ENCODE data around the gene GTF2F2.

GTF2F2 gene

DNA sequence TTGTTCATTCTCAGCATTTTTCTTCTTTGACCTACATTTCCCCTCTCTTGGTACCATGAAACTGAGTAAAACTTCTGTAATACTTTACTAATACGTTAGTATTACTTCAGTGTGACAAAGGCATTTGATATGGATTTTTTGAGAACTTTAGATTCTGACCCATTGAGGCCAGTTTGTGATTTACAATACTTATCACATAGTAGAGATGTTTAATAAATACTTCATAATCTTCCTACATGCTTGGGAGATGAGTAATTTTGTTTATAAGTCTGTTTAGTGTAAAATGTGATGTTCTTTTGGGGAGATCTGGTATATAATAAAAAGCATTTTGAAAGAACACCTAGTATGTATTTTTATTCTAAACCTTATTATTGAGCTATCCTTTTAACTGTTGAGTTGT is 29.7 kb downstream of the GTF2F2 start:
- no peaks in the 10 kb centered on the region for H3K27me3 Mint-ChIP-seq
- no peaks in the 10 kb centered on the region for H3K9me3 Mint-ChIP-seq
- peaks cover 24% of the 10 kb centered on the region for H3K4me1 Mint-ChIP-seq
- no peak for ATAC-seq
- H3K27ac Mint-ChIP-seq, result no peak overlapping the region
- no peak overlapping the region for H3K4me3 Mint-ChIP-seq
- DNase-seq, result no peak

DNA sequence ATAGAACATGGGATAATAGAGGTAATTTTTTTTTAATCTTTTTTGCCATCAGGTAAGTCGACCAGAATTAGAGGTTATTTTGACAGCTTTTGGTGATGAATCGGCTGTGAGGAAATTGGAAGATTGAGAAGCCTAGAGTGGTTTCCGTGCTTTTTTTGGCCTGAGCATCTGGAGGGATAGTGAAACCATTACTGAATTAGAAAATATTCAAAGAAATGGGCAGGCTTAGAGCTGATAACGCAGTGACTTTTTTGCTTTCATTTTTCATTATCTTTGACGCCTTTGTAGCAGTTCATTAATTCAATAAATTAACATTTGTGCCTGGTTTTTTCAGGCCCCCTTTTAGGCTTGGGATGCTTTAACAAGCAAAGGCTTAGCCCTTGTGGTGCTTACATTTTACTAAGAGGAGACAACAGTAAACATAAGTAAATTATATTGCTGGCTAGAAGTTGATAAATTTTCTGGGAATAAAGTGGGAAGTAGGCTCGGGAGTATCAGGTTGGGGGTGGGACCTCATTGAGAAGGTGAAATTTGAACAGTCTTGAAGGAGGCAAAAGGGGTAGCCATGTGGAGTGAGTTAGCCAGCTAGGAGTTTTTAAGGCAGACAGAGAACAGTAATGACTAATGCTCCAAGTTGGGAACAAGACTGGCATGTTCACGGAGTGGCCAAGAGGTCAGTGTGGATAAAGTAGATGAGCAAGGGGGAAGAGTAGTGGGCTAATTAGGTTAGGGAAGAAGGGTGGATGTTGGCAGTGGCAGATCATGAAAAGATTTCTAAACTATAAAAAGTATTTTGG is 36.5 kb downstream of the GTF2F2 start:
- H3K27ac Mint-ChIP-seq, result no peak overlapping the region
- ATAC-seq, result no peak
- no peak overlapping the region for H3K4me3 Mint-ChIP-seq

DNA sequence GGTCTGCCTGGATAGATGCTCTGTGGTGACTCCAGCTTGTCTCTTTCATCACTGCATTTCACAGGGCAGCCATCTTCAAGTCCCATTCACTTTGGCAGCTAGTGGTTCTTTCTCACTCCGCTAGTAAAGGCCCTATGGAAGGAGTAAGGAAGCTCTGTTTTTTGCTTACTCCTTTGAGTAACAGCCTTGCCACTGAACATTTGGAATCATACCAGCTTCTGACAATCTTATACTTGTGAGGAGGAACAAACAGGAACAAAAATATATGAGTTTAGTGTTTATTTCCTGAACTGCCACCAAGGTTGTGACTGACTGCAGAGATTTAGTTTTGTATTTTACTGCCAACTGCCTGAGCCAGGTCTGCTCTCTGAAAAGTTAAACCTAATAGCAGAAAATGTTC is 41.9 kb downstream of the GTF2F2 start:
- Mint-ChIP-seq H3K27me3 (no peaks in the 10 kb centered on the region), H3K4me1 (peaks cover 5% of the 10 kb centered on the region), H3K4me3 (no peak overlapping the region), H3K27ac (no peak overlapping the region), H3K9me3 (peaks cover 10 to 13% of the 10 kb centered on the region in 2 donors)
- DNase-seq (no peak), ATAC-seq (no peak)

More for the DNA sequence above, 36.5 kb downstream of the GTF2F2 start:
- DNase-seq, result no peak
- no peaks in the 10 kb centered on the region for H3K27me3 Mint-ChIP-seq
- no peaks in the 10 kb centered on the region for H3K4me1 Mint-ChIP-seq
- H3K9me3 Mint-ChIP-seq, result peaks cover 10 to 13% of the 10 kb centered on the region in 2 donors

DNA sequence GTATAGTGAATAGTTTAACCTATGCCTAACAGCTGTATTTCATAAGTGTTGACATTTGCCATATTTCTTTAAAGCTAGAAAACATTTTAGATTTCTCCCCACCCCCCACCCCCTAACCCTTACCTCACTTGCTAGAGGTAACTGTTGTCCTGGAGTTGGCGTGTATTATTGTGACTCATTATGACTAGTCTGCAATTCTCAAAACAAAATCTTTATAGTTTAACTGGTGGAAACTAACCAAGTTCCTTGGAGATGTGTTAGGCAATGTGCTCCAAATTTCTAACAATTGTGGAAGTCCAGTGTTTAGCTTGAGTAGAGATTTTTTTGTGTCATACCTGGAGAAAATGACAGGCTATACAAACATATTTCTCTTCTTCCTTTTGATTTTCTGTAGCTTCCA is 42.5 kb downstream of the GTF2F2 start:
- Mint-ChIP-seq H3K27ac (no peak overlapping the region), H3K4me3 (no peak overlapping the region), H3K9me3 (peaks cover 9 to 10% of the 10 kb centered on the region in 2 donors), H3K27me3 (no peaks in the 10 kb centered on the region), H3K4me1 (peaks cover 5% of the 10 kb centered on the region)
- no peak for ATAC-seq
- DNase-seq, result no peak

DNA sequence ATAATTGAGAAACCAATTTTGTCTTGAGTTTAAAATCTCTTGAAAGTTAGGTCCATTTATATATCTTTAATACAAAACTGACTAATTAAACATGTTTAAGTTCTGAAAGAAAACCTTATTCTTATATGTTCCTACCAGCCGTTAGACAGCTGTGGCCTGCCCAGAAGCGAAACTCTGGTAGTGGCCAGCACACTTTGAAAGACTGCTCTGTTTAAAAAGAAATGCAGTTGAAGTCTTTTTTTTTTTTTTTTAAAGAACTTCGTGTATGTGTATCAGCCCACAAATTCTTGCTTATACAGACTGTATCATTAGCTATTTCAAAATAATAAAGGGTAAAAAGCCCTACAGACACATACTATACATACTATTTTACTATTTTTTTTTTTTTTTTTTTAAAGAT is 46.5 kb downstream of the GTF2F2 start:
- ATAC-seq (no peak), DNase-seq (no peak)
- H3K9me3 Mint-ChIP-seq, result no peaks in the 10 kb centered on the region
- peaks cover 10% of the 10 kb centered on the region for H3K4me1 Mint-ChIP-seq
- no peak overlapping the region for H3K4me3 Mint-ChIP-seq
- no peaks in the 10 kb centered on the region for H3K27me3 Mint-ChIP-seq
- no peak overlapping the region for H3K27ac Mint-ChIP-seq

DNA sequence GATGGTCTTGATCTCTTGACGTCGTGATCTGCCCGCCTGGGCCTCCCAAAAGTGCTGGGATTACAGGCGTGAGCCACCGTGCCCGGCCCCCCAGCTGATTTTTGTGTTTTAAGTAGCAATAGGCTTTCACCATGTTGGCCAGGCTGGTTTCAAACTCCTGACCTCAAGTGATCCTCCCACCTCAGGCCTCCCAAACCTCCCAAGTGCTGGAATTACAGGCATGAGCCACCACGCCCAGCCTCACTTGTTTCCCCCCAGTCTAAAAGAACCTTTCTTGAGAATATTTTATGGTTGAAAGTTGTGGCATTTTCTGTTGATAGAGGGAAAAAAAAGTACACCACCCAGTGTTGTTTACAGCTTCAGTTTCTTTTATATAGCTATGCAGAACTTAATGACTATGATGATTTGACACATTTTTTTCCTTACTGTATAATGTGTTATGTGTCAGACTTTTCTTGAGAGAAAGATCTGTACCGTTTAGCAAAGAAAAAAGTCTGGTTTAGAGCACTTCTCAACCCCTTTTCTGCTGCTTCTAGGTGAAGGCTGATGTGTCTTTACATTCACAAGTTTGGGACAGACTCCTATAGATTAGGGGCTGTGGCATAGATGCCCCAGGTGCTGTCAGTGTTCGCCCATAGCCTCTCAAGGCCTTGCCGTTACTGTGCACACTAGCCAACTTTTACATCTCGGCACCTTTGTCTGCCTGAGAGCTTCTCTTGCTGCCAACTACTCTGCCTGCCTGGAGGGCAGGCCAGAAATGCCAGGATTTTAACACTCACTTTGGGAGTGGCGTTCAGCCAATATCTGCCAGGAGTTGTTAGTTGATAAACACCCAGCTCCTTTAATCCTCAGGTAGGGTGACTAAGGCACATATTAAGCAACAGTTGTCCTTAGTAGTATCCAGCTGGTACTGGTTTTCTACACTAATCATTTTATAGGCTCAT is 47.6 kb downstream of the GTF2F2 start:
- Mint-ChIP-seq H3K27ac (peak overlapping the region; percentile 54 to 61), H3K9me3 (no peaks in the 10 kb centered on the region)

DNA sequence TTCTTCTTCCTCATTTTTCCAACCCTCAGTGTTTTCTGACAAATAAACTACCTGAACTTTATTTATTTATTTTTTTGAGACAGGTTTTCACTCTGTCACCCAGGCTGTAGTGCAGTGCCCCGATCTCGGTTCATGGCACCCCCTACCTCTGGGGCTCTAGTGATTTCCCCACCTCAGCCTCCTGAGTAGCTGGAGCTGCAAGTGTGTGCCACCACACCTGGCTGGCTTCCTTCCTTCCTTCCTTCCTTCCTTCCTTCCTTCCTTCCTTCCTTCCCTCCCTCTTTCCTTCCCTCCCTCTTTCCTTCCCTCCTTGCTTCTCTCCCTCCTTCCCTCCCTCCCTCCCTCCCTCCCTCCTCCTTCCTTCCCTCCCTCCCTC is 48.2 kb downstream of the GTF2F2 start:
- Mint-ChIP-seq H3K27ac (no peak overlapping the region), H3K4me1 (peaks cover 11% of the 10 kb centered on the region), H3K4me3 (no peak overlapping the region), H3K9me3 (no peaks in the 10 kb centered on the region), H3K27me3 (no peaks in the 10 kb centered on the region)
- DNase-seq, result no peak
- no peak for ATAC-seq

More for the DNA sequence above, 47.6 kb downstream of the GTF2F2 start:
- no peak overlapping the region for H3K4me3 Mint-ChIP-seq
- H3K4me1 Mint-ChIP-seq, result peaks cover 6% of the 10 kb centered on the region
- no peaks in the 10 kb centered on the region for H3K27me3 Mint-ChIP-seq
- DNase-seq (no peak), ATAC-seq (no peak)

DNA sequence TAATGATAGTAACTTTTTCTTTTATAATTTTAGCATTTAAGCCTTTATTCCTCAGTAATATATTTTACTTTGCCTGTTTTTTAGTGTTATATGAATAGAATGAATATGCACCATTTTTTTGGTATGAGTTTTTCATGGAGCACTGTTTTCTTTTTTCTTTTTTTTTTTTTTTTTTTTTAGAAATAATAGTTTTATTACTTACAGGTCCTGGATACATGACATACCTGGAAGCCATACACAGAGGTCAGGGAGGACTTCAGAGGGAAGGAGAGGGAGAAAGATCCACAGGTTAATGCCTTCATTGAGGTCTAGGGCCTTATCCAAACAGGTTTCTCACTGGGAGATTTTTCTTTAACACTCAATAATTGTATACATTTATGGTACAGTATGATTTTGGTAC is 54.2 kb downstream of the GTF2F2 start:
- H3K27me3 Mint-ChIP-seq, result no peaks in the 10 kb centered on the region
- no peak for ATAC-seq
- no peaks in the 10 kb centered on the region for H3K9me3 Mint-ChIP-seq

DNA sequence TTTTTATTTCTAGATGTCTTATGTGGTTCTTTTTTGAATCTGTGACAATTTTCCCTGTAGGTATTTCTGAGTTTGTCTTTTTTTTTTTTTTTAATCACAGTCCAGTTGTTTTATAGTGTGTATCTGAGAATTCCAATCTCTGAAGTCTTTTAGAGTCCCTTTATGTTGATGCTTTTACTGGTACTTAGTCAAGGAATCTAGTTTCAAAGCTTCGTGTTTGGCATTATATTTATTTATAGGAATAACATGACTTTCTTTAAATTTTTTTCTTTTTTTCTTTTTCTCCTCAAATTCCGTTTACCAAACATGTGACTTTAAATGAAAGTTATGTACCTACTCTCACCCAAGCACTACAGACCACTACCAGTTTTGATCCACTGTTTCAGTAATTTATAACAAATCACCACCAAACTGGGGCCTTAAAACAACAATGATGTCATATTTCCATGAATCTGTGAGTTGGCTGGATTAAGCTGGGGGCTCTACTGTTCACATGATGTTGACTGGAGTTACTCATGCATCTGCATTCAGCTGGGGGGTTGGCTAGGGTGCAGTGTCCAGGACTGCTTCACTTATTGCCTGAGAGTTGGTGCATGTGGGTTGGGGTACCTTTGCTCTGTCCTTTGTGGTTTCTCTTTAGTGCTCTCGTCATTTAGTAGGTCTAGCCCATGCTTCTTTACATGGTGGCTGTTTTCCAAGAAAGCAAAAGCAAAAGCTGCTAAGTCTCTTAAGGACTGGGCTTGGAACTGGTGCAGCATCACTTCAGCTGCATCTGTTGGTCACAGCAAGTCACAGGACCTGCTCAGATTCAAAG is 58.2 kb downstream of the GTF2F2 start:
- no peaks in the 10 kb centered on the region for H3K27me3 Mint-ChIP-seq
- no peaks in the 10 kb centered on the region for H3K9me3 Mint-ChIP-seq
- peak overlapping the region in 1 of 2 donors; percentile 18 for H3K27ac Mint-ChIP-seq
- DNase-seq (peak; percentile 2 to 12), ATAC-seq (peak; percentile 88)
- H3K4me1 Mint-ChIP-seq, result peaks cover 29% of the 10 kb centered on the region
- H3K4me3 Mint-ChIP-seq, result no peak overlapping the region

More for the DNA sequence above, 54.2 kb downstream of the GTF2F2 start:
- no peak for DNase-seq
- Mint-ChIP-seq H3K4me3 (no peak overlapping the region), H3K27ac (no peak overlapping the region), H3K4me1 (peaks cover 40% of the 10 kb centered on the region)

DNA sequence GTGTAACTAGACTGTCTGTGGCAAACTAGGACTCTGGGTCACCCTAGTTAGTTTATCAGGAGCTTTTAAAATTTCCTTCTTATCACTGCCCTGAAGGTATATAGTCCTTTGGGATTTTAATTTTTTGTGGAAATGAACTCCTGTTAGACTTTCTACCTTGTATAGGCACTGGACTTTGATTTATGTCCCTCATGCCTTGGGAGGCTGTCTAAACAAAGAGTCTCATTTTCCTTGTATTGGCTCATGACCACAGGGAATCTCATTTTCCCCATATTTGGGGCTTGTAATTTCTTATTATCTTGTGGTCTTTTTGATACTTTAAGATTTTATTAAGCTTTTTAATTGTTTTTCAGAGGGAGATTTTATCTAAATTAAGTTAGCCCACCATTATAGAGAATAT is 59.1 kb downstream of the GTF2F2 start:
- H3K27me3 Mint-ChIP-seq, result no peaks in the 10 kb centered on the region
- H3K4me3 Mint-ChIP-seq, result no peak overlapping the region
- H3K27ac Mint-ChIP-seq, result peak overlapping the region in 1 of 2 donors; percentile 70
- no peak for DNase-seq
- H3K9me3 Mint-ChIP-seq, result no peaks in the 10 kb centered on the region
- ATAC-seq, result no peak
- peaks cover 29% of the 10 kb centered on the region for H3K4me1 Mint-ChIP-seq

DNA sequence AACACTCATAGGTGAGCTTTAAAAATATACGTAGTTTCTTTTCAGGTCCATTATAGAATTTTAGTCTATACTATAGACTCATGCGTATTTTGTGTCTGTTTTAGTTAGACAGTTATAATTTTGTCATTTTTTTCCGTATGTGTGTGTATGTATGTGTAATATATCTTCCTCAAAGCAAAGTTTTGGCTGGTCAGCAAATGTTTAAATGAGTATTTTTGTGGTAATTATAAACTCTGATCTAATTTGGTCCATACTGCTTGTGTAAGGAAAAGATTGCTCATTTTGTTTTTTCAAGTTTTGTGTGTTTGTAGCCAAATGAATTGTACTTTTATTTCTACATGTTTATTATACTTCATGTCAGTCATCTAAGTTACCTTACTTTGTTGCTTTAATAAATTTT is 60.0 kb downstream of the GTF2F2 start:
- no peak overlapping the region for H3K27ac Mint-ChIP-seq
- no peak for DNase-seq
- H3K4me3 Mint-ChIP-seq, result no peak overlapping the region

DNA sequence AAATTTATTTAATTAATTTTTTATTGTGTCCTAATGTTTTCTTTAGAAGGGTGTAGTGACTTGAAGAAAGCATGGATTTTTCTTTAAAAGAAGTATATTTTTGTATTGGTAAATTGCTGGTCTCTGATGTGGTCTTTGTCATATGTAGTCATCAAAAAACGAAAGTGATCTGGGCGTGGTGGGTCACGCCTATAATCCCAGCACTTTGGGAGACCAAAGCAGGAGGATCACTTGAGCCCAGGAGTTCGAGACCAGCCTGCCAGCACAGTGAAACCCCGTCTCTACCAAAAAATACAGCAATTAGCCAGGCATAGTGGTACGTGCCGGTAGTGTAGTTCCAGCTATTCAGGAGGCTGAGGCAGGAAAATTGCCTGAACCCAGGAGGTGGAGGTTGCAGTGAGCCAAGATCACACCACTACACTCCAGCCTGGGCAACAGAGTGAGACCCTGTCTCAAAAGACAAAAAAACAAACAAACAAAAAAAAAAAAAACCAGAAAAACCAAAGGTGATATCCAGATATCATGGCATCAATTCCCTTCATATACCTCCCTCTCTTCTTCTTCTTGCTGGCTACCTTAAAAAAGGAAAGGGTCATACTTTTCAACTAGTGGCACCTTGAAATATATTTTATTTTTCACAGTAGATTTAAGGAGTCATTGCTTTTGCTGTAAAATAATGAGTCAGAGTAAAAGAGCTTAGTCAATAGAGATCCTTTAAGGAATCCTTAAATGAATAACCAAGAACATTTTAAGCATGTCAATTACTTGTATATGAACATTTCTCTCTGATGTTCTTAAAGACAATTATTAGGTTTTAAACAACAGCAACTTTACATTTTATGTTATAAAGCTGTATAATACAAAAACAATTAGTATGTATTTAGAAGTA is 60.6 kb downstream of the GTF2F2 start:
- Mint-ChIP-seq H3K9me3 (no peaks in the 10 kb centered on the region), H3K4me1 (peaks cover 29% of the 10 kb centered on the region), H3K27ac (no peak overlapping the region), H3K4me3 (no peak overlapping the region), H3K27me3 (no peaks in the 10 kb centered on the region)
- ATAC-seq (no peak), DNase-seq (no peak)

More for the DNA sequence above, 60.0 kb downstream of the GTF2F2 start:
- H3K4me1 Mint-ChIP-seq, result peaks cover 29% of the 10 kb centered on the region
- H3K9me3 Mint-ChIP-seq, result no peaks in the 10 kb centered on the region
- no peaks in the 10 kb centered on the region for H3K27me3 Mint-ChIP-seq
- ATAC-seq, result no peak

DNA sequence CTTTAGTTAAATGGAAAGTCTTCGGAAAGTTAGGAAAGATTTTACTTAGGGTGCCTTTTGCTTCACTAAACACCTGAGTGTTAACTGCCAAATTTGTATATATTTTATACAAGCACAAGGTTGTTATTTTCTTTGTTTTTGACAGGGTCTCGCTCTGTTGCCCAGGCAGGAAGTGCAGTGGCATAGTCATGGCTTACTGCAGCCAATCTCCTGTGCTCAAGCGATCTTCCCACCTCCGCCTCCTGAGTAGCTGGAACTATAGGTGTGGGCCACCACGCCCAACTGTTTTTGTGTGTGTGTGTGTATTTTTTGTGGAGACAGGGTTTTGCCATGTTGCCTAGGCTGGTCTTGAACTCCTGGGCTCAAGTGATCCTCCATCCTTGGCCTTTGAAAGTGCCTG is 64.4 kb downstream of the GTF2F2 start:
- H3K9me3 Mint-ChIP-seq, result no peaks in the 10 kb centered on the region
- no peaks in the 10 kb centered on the region for H3K27me3 Mint-ChIP-seq
- no peak overlapping the region for H3K4me3 Mint-ChIP-seq
- H3K27ac Mint-ChIP-seq, result no peak overlapping the region
- DNase-seq, result no peak
- H3K4me1 Mint-ChIP-seq, result no peaks in the 10 kb centered on the region
- ATAC-seq, result no peak

DNA sequence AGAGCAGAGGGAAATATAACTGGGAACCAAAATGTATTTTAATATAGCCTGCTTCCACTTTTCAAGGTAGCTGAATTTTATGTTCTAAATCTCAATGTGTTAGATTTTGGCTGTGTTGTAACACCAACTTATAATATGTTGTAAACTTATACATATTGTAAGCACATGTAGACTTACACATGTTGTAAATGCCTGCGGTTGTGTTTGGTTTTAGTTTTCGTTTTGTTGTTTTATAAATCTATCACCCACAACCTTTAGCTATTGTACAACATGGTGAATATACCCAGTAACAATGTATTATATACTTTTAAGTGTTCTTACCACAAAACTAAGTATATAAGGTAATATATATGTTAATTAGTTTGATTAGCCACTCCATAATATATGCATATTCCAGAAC is 65.0 kb downstream of the GTF2F2 start:
- Mint-ChIP-seq H3K27me3 (no peaks in the 10 kb centered on the region), H3K4me3 (no peak overlapping the region)

More for the DNA sequence above, 65.0 kb downstream of the GTF2F2 start:
- DNase-seq (no peak), ATAC-seq (no peak)
- H3K9me3 Mint-ChIP-seq, result no peaks in the 10 kb centered on the region
- no peak overlapping the region for H3K27ac Mint-ChIP-seq
- H3K4me1 Mint-ChIP-seq, result no peaks in the 10 kb centered on the region
